ENCODE data around the gene TMEM203. TPM values are rescaled to one million over a fixed set of nuclear protein-coding genes. Genes with fewer than 3 reads are reported as not detected.

TMEM203 gene
- total RNA-seq, 1 donor from 2014 or later, result 26.6 TPM

DNA sequence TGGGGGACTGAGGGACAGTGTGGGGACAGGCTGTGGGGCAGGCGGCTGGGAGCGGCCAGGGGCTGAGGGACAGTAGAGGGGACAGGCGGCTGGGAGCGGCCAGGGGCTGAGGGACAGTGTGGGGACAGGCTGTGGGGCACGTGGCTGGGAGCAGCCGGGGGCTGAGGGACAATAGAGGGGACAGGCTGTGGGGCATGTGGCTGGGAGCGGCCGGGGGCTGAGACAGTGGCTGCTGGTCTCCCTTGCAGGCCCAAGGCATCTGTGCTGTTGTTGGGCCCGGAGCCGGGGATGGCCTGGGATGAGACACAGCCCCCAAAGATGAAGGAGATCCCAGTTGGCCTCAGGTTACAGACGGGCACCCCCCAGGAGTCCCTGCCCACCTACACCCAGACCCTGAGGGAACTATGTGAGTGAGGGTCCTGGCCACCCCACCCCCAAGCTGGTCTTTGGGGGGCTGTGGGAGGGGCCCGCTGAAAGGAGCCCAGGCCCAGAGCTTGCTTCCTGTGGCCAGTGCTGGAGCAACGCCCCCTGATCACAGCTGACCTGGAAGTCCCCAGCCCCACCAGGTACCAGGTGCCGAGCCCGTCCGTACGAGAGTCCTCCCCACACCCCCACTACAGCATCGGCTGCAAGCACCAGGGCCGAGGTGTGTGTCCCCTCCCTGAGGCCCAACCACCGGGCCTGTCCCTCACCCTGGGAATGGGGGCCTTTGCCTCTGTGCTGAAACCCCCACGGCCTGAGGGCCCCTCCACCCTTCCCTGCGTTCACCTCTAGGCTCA lies 46.2 kb upstream of the TMEM203 start:
- DNase-seq, result no peak
- peaks cover 24% of the 10 kb centered on the region for H3K4me1 ChIP-seq
- H3K27ac ChIP-seq, result no peak overlapping the region
- no peak for ATAC-seq
- H3K4me3 ChIP-seq, result no peak overlapping the region
- intact Hi-C loops (cut with DNase I), result no loop called here
- peaks cover 5% of the 10 kb centered on the region for H3K36me3 ChIP-seq
- no peaks in the 10 kb centered on the region for H3K9me3 ChIP-seq
- TF ChIP-seq, protein P1, sequence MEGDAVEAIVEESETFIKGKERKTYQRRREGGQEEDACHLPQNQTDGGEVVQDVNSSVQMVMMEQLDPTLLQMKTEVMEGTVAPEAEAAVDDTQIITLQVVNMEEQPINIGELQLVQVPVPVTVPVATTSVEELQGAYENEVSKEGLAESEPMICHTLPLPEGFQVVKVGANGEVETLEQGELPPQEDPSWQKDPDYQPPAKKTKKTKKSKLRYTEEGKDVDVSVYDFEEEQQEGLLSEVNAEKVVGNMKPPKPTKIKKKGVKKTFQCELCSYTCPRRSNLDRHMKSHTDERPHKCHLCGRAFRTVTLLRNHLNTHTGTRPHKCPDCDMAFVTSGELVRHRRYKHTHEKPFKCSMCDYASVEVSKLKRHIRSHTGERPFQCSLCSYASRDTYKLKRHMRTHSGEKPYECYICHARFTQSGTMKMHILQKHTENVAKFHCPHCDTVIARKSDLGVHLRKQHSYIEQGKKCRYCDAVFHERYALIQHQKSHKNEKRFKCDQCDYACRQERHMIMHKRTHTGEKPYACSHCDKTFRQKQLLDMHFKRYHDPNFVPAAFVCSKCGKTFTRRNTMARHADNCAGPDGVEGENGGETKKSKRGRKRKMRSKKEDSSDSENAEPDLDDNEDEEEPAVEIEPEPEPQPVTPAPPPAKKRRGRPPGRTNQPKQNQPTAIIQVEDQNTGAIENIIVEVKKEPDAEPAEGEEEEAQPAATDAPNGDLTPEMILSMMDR (IDR thresholded peaks at IDR 0.05), result no peak
- no peaks in the 10 kb centered on the region for H3K27me3 ChIP-seq (ENCODE audit: low read depth)

DNA sequence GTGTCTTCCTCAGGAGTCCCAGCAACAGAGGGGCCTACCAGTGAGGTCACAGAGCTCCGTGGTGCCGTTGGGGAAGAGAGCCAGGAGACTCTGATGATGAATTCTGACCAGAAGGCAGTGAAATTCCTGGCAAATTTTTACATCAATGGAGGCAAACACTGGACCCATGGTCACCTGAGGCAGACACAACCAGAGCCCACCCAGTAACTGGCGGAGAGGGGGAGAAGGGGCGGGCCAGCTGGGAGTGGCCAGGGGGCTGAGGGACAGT lies 45.7 kb upstream of the TMEM203 start, which contains the start of gene STPG3:
TSS of gene STPG3 (plus strand) at position 93 of the 268 bp plus-strand sequence. CDS start at position 94, 1 bp downstream.
- no peak for ATAC-seq
- Histone ChIP-seq H3K9me3 (no peaks in the 10 kb centered on the region), H3K27me3 (ENCODE audit: low read depth) (no peaks in the 10 kb centered on the region), H3K36me3 (no peaks in the 10 kb centered on the region), H3K4me1 (peaks cover 18% of the 10 kb centered on the region), H3K4me3 (no peak within 1 kb of the TSS), H3K27ac (no peak within 1 kb of the TSS)
- TF ChIP-seq, protein P1 (IDR thresholded peaks at IDR 0.05), result no peak
- intact Hi-C loops (cut with DNase I), result no loop called here
- no peak for DNase-seq

DNA sequence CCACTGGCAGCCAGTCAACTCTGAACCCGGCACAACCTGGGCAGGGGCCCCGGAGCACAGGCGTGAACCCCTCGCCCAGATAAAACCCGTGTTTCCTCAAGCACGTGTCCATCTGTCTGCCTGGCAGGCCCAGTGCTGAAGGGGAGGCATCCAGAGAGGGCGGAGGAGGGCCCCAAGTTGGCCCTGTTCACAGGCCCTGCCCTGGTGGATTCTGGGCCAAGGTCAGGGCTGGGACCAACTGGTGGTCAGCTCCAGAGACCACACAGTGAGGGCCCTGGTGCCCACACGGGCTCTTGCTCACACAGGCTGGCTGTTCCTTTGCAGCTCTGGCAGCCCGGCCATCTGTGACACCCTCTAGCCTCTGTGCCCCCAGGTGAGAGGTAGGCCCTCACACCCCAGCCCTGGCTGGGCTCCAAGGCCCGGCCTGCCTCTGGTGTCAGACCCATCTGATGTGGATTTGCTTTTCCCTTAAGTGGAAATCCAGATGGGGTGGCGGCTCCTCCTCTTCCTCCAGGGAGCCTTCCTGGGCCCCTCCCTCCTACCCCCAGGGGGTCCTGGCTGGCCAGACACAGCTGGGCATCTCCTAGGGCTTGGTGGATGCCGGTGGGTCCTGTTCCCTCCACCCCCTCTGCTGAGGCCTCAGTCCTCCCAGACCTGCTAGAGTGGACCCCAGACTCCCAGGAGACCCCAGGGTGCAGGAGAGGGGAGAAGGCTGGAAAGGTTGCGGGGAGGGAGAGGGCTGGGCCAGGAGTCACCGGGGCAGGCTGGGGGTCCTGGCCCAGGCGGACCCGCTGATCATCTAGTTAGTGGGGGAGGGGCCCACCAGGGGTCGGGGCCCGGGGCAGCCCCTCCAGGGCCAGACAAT lies 45.1 kb upstream of the TMEM203 start:
- peaks cover 14% of the 10 kb centered on the region for H3K4me1 ChIP-seq
- H3K9me3 ChIP-seq, result no peaks in the 10 kb centered on the region
- intact Hi-C loops (cut with DNase I), result no loop called here
- TF ChIP-seq, protein P1 (IDR thresholded peaks at IDR 0.05), result no peak
- ATAC-seq (no peak), DNase-seq (no peak)
- no peak overlapping the region for H3K4me3 ChIP-seq
- H3K36me3 ChIP-seq, result no peaks in the 10 kb centered on the region
- H3K27me3 ChIP-seq (ENCODE audit: low read depth), result no peaks in the 10 kb centered on the region
- no peak overlapping the region for H3K27ac ChIP-seq

DNA sequence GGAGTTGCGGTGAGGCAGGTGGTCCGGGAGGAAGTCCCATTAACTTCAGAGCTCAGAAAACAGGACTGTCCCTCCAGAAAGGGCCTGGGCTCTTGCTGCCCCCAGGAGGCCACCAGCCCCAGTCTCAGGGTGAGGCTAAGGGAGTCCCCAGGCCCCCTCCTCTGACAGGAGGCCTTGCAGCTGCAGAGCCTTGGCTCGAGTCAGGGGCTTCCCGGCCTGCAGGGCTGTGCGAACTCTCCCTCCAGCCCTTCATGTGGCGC lies 42.4 kb upstream of the TMEM203 start:
- Histone ChIP-seq H3K4me1 (peaks cover 16% of the 10 kb centered on the region), H3K4me3 (no peak overlapping the region), H3K36me3 (peaks cover 11% of the 10 kb centered on the region), H3K9me3 (no peaks in the 10 kb centered on the region), H3K27me3 (ENCODE audit: low read depth) (no peaks in the 10 kb centered on the region), H3K27ac (peak overlapping the region; percentile 33)
- TF ChIP-seq, protein P1 (IDR thresholded peaks at IDR 0.05), result no peak
- intact Hi-C loops (cut with DNase I), result no loop called here
- DNase-seq (no peak), ATAC-seq (no peak)

DNA sequence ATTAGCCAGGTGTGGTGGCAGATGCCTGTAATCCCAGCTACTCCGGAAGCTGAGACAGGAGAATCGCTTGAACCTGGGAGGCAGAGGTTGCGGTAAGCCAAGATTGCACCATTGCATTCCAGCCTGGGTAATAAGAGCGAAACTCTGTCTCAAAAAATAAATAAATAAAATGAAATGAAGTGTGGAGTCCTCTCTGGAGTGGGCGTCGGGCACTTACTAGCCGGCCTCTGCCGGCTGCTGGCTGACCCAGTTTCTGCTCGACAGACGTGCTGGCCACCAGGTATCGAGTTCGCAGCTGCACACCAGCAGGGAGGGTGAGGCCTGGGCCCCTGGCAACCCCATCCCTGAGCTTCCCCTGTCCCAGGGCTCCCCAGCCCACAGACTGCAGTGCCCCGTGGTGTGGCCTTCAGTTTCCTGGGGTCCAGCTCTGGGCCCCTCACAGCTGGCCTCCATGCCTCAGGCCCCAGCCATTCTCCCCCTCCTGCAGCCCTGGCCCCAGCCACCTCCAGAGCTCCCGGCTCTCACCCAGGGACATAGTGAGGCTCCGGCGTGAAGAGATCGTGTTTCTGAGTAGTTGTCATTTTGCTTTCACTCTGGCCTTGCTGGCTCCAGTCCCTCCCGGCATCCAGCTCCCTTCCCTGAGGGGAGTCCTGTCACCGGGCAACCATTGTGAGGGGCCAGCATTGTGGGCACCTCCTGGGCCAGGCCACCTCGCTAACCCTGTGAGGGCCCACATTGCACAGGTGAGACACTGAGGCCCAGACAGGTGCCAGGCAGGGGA lies 41.9 kb upstream of the TMEM203 start:
- Histone ChIP-seq H3K9me3 (no peaks in the 10 kb centered on the region), H3K27ac (peak overlapping the region; percentile 33), H3K27me3 (ENCODE audit: low read depth) (no peaks in the 10 kb centered on the region), H3K36me3 (peaks cover 16% of the 10 kb centered on the region), H3K4me3 (no peak overlapping the region), H3K4me1 (peaks cover 21% of the 10 kb centered on the region)
- TF ChIP-seq, protein P1 (IDR thresholded peaks at IDR 0.05), result no peak
- DNase-seq (no peak), ATAC-seq (peak; percentile 49 to 55)
- intact Hi-C loops (cut with DNase I), result no loop called here

Data from lower lobe of right lung (tissue), 2 donors.